Daoy (cell line): ENCODE results near the gene CPNE7. TPM values are rescaled to one million over a fixed set of nuclear protein-coding genes. Genes with fewer than 3 reads are reported as not detected.

ENCODE experiments used
- DNase-seq: peaks from one replicate; pipeline ENCODE4 v3.0.0-alpha.2; 2015; ENCODE audit warnings: low read depth
- total RNA-seq: library from RNA; depleted of rRNA; stranded (reverse); fragments of >200 nt; shearing (Covaris generic); gene quantifications from 2 replicates; pipeline ENCODE4 v1.2.3, GENCODE V29; 2014

CPNE7 gene
- total RNA-seq, 1 experiment from 2014 or later, result 3.4 TPM

DNA sequence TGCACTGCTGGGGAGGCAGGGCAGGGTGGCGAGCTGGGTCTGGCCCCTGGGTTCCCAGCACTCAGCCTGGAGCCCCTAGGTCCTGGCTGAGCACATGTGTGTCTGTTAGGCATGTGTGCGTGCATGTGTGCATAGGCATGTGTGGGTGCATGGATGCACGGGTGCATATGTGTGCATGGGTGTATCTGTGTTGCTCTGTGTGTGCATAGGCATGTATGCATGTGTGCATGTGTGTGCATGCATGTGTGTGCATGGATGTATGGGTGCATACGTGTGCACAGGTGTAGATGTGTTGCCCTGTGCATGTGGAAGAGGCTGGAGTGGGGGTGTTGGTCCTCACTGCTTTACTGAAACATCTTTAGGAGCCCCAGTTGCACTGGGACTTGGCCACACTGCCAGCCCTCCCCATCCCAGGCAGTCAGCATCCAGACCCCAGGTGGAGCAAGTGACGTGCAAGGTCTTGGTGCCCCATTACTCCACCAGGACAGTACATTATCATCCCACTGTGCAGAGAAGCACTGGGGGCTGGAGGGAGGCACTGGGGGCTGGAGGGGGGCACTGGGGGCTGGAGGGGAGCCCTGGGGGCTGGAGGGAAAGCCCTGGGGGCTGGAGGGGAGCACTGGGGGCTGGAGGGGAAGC, 27.5 kb downstream of the CPNE7 start:
- no peak for DNase-seq

DNA sequence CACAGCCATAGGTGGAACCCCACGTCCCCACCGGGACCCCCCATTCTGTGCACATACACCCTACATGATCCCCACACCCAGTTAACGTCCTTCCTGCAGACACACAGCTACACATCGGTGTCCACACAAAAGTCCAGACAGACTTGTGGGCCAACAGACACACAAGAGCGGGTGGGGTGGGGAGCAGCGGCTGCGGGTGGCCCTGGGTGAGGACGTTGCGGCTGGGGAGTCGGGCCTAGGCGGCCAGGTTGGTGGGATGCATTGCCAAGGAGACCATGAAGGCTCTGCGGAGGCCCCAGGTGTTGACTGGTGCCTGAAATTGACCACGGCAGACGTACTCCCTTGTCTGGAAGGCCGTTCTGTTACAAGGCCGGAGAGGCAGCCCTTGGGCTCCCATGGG, 29.2 kb downstream of the CPNE7 start:
- DNase-seq, result no peak

DNA sequence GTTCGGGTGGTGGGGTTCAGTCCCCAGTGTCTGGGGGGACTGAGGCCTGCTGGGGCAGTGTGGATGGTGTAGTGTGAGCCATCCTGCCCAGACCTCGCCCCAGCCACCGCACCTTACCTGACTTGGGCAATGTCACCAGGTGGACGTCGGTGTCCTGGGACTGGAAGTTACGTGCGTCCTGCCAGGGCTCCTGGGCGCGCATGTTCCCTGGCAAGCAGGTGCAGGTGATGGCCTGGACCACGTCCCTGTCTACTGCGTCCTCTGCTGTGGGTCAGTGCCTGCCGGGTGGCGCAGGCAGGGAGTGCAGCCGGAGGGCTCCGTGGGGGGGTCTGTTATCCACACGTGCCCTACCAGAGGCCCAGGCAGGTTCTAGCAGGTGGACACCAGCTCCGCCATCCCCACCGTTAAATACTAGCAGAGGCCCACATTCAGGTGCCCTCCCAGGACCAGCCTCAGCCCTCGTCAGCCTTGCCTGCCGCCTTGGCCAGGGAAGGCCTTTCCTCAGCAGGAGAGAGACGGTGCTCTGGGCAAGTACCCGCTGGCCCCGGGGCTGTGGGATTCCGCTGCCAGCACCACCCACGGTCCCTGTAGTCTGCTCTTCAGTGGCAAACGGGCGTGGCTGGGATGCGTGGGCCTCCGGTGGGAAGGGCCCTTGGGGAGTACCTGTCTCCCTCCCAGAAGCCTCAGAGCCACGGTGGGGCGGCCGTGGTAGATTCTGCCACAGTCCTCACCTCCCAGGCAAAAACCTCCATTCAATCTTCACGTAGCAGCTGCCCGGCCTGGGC, 29.8 kb downstream of the CPNE7 start:
- no peak for DNase-seq

GRCh38 chr16:89606006-89606405, 30.4 kb downstream of the CPNE7 start:
- DNase-seq, result no peak

DNA sequence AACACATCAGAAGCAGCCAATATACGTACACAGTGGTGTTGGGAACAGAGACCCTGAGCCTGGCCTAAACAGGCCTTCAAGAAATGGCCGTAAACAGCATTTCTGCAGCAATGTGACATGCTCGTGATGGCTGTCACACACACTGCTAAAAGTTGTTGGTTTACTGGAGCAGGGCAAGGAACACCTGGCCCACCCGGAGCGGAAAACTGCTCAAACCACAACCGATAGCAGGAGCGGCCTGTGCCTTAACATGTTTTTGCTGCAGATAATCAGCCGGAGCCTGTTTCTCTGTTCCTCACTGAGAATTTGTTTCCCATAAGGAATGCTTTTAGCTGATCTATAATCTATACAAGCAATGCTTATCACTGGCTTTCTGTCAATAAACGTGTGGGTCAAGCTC, 31.9 kb downstream of the CPNE7 start:
- no peak for DNase-seq

- no peak for DNase-seq
These were observed 32.6 kb downstream of the CPNE7 start for GRCh38 chr16:89607937-89608740.

DNA sequence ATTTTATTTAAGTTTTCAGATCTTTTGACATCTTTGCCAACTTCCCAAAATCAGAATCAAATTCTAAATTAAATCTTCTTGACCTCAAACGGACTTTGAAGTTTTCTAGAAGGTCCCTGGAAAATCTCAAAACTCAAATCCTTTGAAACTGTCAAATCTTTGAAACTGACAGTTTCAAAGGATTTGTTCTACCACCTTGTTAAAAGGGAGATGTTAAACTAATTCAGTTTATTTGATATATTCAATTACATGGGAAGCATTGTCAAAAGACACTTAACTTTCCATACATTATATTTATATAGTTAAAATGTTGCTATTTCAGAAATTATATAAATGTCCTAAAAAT, 34.5 kb downstream of the CPNE7 start:
- no peak for DNase-seq

DNA sequence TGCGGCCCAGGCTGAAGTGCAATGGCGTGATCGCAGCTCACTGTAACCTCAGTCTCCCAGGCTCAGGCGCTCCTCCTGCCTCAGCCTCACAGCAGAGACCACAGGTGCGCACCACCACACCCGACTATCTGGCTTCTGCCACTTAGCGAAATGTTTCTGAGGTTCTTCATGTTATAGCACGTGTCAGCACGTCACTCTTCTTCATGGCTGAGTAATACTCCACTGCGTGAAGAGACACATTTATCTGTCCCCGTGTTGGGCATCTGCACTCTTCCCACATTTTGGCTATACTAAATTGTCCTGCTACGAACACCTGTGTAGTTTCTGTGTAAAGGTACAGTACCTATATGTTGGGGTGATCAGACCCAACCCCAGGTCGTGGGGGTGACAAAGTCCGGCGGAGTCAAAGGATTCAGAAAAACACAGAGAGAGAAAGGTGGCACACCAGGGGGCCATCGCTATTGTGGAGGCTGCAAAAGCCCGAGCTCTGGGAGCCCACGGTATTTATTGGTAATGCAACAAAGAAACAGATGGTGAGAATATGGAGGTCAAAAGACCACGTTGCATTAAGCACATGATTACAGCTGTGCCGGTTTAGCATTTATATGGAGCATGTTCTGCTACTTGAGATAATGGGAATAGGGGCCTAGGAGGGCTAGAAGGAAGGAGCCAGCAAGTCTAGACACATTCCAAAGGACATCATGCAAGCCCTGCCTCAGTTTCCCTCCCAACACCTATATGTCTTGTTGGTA, 37.0 kb downstream of the CPNE7 start:
- no peak for DNase-seq

GRCh38 chr16:89613231-89613953, 37.8 kb downstream of the CPNE7 start, which contains the start of gene DPEP1:
Gene DPEP1 (plus strand): TSS chr16:89613642. CDS start chr16:89630411, 16,769 bp downstream.
- DNase-seq, result no peak

DNA sequence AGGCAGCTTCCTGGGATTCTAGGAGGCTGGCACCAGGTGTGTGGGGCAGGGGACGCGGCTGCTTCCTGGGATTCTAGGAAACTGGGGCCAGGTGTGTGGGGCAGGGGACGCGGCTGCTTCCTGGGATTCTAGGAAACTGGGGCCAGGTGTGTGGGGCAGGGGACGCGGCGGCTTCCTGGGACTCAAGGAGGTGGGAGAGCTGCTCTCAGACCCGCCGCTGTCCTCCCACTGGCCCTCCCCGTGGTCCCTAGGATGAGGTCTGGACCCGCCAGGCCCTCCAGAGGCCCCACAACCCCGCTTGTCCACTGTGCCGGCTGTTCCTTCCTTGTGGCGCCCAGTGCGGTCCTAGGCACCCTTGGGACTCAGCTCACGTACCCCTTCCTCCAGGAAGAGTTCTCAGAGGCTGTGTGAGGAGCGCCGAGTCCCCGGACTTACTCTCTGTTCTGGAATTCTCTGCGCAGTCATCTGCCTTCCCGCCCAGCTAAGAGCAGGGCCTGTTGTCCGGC, 38.4 kb downstream of the CPNE7 start:
- no peak for DNase-seq

GRCh38 chr16:89615176-89615575, 39.6 kb downstream of the CPNE7 start:
- no peak for DNase-seq

DNA sequence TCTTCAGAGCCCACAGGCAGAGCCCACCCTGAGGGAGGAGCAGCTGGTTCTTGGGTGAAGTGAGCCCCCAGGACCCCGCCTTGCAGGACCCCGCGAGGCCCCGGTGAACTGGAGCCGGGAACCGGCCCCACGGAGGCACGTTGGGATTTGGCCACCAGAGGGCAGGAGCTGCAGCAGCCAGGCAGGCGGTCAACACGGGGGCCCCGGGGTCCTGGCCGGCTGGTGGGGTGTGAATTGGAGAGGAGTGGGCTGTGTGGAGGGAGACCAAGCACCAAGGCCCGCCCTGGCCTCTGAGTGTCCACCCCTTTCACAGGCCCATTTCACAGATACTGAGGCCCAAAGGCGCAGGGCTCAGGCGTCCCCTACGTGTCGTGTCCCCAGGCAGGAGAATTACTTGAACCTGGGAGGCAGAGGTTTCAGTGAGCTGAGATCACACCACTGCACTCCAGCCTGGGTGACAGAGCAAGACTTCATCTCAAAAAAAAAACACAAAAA, 40.1 kb downstream of the CPNE7 start:
- no peak for DNase-seq

DNA sequence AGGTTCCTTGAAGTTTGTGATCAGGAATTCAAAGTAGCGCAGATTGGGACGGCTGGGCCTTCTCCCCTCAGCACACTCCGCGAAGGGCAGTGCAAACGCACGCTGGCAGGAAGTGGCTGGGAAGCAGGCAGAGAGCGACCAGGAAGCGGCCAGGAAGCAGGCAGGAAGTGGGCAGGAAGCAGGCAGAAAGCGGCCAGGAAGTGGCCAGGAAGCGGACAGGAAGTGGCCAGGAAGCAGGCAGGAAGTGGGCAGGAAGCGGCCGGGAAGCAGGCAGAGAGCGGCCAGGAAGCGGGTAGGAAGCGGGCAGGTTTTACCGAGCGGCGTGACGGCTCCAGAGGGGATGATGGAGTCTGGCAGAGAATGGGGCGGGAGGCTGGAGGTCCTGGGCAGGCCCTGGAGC, 41.1 kb downstream of the CPNE7 start:
- DNase-seq, result no peak

DNA sequence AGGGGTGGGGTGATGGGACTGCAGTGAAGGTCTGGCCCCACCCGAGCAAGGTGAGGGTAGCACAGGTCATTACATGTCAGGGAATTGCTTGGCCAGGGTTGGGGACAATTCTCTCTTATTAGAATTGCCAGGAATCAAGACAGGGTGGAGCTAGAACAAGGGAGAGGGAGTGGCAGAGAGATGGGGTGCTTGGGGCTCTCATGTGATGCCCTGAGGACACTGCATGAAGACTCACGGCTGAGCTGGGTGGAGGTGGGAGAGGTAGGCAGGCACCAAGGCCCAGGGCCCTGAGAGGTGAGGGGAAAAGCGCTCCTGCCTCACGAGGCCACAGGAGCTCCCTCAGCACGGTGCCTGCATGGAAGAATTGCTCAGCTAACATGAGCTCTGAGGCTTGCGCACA, 41.5 kb downstream of the CPNE7 start:
- DNase-seq, result no peak

DNA sequence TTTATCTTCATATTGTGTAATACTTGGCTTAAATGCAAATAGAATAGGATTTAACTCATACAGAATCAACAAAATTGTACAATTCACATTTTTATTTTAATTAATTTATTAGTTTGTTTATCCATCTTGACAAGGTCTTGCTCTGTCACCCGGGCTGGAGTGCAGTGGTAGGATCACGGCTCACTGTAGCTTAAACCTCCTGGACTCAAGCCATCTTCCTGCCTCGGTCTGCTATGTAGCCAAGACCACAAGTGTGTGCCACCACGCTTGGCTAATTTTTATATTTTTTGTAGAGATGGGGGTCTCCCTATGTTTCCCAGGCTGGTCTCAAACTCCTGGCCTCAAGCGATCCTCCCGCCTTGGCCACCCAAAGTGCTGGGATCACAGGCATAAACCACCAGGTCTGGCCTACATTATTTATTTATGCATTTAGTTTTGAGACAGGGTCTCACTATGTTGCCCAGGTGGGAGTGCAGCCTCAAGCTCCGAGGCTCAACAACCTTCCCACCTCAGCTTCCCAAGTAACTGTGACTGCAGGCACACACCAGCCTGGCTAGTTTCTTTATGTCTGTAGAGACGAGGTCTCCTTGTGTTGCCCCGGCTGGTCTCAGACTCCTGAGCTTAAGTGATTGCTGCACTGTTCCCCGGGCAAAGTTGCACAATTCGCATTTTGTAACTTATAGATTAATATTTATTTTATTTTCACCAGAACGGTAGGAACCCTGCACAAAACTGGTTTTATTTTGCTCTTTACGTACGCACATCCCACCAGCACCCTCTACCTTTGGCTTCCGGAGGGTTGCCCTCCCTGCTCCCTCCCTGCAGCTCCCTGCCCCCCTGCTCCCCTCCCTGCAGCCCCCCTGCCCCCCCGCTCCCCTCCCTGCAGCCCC, 42.8 kb downstream of the CPNE7 start:
- DNase-seq, result no peak

DNA sequence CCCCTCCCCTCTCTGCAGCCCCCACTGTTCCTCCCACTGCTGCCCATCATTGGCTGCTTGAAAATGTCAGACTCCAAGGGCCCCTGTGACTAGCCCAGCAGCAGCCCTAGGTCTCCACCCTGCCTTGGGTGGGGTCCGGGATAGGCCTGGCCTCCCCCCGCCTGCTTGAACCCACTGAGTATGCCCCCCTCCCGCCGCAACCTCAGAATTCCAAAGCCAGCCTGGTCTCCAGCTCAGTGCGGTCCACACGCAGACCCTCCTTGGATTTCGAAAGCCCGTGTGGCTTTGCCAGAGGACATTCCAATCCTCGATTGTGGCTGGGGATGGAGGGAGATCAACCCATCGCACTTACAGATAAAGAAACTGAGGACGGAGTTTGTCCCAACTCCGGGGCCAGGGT, 44.3 kb downstream of the CPNE7 start:
- no peak for DNase-seq

GRCh38 chr16:89620406-89620841, 44.9 kb downstream of the CPNE7 start:
- DNase-seq, result no peak

GRCh38 chr16:89621136-89621697, 45.7 kb downstream of the CPNE7 start:
- DNase-seq, result no peak

DNA sequence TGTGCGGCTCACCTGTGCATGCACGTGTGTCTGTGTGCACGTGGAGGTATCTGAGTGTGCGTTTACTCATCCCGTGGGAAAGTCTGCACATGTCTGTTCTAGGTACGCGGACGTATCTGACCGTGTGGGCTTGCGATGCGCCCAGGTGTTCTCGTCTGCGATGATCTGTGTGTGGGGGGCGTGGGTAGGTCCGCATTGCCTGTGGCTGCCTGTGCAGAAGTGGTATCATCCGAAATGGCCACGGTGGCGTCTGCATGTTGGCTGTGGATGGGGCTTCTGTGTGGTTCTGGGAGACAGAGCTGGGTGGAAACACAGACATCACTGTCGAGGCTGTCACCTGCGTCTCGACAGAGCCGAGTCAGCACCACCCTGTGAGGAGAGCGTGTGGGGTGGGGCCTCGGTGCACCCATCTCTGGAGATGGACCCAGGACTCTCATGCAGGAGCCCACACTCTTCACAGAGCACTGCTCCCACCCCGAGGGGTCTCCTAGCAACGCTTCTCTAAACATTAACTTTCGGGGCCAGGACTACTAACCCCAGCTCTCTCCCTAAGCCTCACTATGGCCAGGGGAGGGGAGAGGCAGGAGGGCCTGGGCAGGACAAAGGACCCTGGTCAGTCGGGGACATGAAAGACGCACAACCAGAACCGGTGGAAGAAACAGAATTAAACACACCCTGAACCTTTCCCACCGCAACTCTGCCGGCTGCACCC, 46.3 kb downstream of the CPNE7 start:
- no peak for DNase-seq
